Smooth muscle cell of trachea (primary cell): ENCODE data around the gene TUBA3C. TPM values are rescaled to one million over a fixed set of nuclear protein-coding genes. Genes with fewer than 3 reads are reported as not detected.

Experiments used
- total RNA-seq: library from RNA; depleted of rRNA; stranded (reverse); fragments of >200 nt; gene quantifications from 2 replicates; pipeline ENCODE4 v1.2.1, GENCODE V29; 2014

The TUBA3C gene
- total RNA-seq: 0.15 TPM in 1 of 2 replicates, not detected in the other

DNA sequence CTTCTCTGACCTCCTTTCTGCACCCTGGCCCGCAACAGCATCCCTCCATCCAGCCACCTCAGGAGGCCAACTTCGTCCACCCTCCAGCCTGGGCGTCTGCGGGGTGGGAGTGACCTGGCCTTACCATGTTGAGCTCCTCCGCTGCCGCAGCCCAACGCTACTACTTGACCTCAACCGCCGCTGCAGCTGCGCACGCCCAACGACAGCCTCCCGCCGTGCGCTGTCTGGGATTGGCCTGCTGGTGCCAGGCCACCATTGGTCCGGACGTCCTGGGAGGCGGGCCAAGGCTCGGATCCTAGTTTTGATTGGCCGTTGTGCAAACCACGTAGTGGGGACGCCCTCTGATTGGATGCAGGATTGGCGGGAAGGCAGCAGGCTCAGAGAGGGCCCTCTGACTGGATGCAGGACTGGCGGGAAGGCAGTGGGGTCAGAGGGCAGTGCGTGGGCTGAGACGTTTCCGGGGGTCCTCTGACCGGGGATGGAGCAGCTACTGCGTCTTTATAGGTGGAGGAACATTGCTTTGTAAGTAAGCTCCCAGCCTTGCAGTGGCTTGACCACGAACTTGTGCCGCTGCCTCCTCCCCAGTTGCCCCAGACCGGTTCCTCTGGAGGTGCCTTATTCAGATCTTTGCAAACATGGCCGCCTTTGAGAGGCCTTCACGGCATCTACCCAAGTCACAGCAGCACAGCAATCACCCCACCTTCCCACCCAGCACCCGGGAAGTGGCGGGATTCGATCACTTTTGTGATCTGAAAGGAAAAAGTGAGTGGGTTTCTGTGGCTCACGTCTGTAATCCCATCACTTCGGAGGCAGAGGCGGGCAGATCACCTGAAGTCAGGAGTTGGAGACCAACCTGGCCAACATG lies at the start of gene TUBA3C:
TSS of gene TUBA3C (minus strand) at position 204 of the 865 bp plus-strand sequence. CDS start at position 127, 77 bp downstream.

